ENCODE results near the gene LINC01488.

DNA sequence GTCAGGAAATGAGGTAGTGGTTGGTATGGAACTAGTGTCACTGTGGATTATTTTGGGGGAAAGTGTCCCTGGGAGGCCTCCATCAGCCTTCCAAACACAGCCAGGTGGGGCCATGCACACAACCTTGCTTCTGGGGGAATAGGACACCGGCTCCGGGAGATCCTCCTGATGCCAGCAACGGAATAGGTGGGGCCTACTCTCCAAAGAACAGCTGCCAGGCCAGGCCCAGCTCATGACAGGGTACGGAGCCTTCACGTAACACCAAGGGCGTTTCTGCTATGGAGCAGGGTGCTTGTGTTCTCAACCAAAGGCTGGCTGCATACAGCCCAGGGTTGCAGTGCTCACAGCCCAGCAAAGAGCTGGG lies 30.6 kb upstream of the LINC01488 start:
- TF ChIP-seq FOXC1 (CRISPR knock-in tag; IDR thresholded peaks at IDR 0.05; ENCODE audit: borderline replicate concordance) (no peak), TBP (CRISPR knock-in tag; IDR thresholded peaks at IDR 0.05) (no peak), ZNF12 (CRISPR knock-in tag; IDR thresholded peaks at IDR 0.05) (no peak), SIN3A (IDR thresholded peaks at IDR 0.05; ENCODE audit: borderline replicate concordance, low read depth, low read length) (no peak), JUND (CRISPR knock-in tag; IDR thresholded peaks at IDR 0.05) (no peak)
